SK-N-SH treated with all-trans-retinoic acid at 6 μM for 48 hours (cell line): ENCODE data around the gene ZNF175.
"Not testable (repeated sequence)": the region's sequence is repeated elsewhere in the genome, so short reads cannot be mapped to it uniquely, and the experiment has no call there.

Experiments
- ATAC-seq: fragments of 200-7000 bp; cut with Tn5 transposase; 3 replicates; pipeline ENCODE4 v1.9.1; 2020; ENCODE audit warnings: mild to moderate bottlenecking, moderate library complexity
- BACH2 ChIP-seq: fragments of 250-450 bp; sonication (Bioruptor Pico); IDR thresholded peaks from 2 replicates; pipeline ENCODE4 v1.9.0; 2021; ENCODE audit warnings: mild to moderate bottlenecking, borderline replicate concordance
- CSDC2 ChIP-seq: fragments of 250-450 bp; sonication (Bioruptor Pico); IDR thresholded peaks from 2 replicates; pipeline ENCODE4 v1.5.0; 2020; ENCODE audit warnings: mild to moderate bottlenecking, moderate library complexity
- ESRRG ChIP-seq: fragments of 250-450 bp; sonication (Bioruptor Pico); IDR thresholded peaks from 2 replicates; pipeline ENCODE4 v1.6.1; 2021; ENCODE audit warnings: mild to moderate bottlenecking
- GLIS3 ChIP-seq: fragments of 250-450 bp; sonication (Bioruptor Pico); IDR thresholded peaks from 2 replicates; pipeline ENCODE4 v1.5.0; 2020; ENCODE audit warnings: mild to moderate bottlenecking, moderate library complexity
- ISL1 ChIP-seq: fragments of 250-450 bp; sonication (Bioruptor Pico); IDR thresholded peaks from 2 replicates; pipeline ENCODE4 v2.1.2; 2022; ENCODE audit warnings: mild to moderate bottlenecking, moderate library complexity
- OSR1 ChIP-seq: fragments of 250-450 bp; sonication (Bioruptor Pico); IDR thresholded peaks from 2 replicates; pipeline ENCODE4 v1.8.0; 2022; ENCODE audit warnings: moderate library complexity, mild to moderate bottlenecking, inconsistent platforms
- PPARA ChIP-seq: fragments of 250-450 bp; sonication (Bioruptor Pico); IDR thresholded peaks from 2 replicates; pipeline ENCODE4 v1.5.0; 2020; ENCODE audit warnings: mild to moderate bottlenecking, borderline replicate concordance
- RARB ChIP-seq: fragments of 250-450 bp; sonication (Bioruptor Pico); IDR thresholded peaks from 2 replicates; pipeline ENCODE4 v1.8.0; 2021; ENCODE audit warnings: mild to moderate bottlenecking, moderate library complexity
- SNAI2 ChIP-seq: fragments of 250-450 bp; sonication (Bioruptor Pico); IDR thresholded peaks from 2 replicates; pipeline ENCODE4 v1.5.0; 2020; ENCODE audit warnings: mild to moderate bottlenecking, moderate library complexity
- TCF4 ChIP-seq: fragments of 250-450 bp; sonication (Bioruptor Pico); IDR thresholded peaks from 2 replicates; pipeline ENCODE4 v1.8.0; 2021; ENCODE audit warnings: mild to moderate bottlenecking, moderate library complexity, borderline replicate concordance
- TOX ChIP-seq: fragments of 250-450 bp; sonication (Bioruptor Pico); IDR thresholded peaks from 2 replicates; pipeline ENCODE4 v1.8.0; 2021; ENCODE audit warnings: mild to moderate bottlenecking, moderate library complexity, borderline replicate concordance
- ZC3H10 ChIP-seq: fragments of 250-450 bp; sonication (Bioruptor Pico); IDR thresholded peaks from 2 replicates; pipeline ENCODE4 v1.5.1; 2021; ENCODE audit warnings: mild to moderate bottlenecking, moderate library complexity
- ZFP3 ChIP-seq: fragments of 250-450 bp; sonication (Bioruptor Pico); IDR thresholded peaks from 2 replicates; pipeline ENCODE4 v1.5.0; 2020; ENCODE audit warnings: mild to moderate bottlenecking, moderate library complexity
- ZFP30 ChIP-seq: fragments of 450-650 bp; formaldehyde crosslinking; IDR thresholded peaks from 2 replicates; pipeline ENCODE4 v1.5.0; 2022; ENCODE audit warnings: mild to moderate bottlenecking, moderate library complexity
- ZNF565 ChIP-seq: fragments of 450-650 bp; formaldehyde crosslinking; conservative IDR thresholded peaks from 2 replicates; pipeline ENCODE4 v1.5.0; 2020; ENCODE audit warnings: low read depth, mild to moderate bottlenecking, moderate library complexity
- ZNF70 ChIP-seq: fragments of 450-650 bp; formaldehyde crosslinking; IDR thresholded peaks from 2 replicates; pipeline ENCODE4 v1.5.0; 2020; ENCODE audit warnings: mild to moderate bottlenecking, moderate library complexity
- ZNF8 ChIP-seq: fragments of 450-650 bp; formaldehyde crosslinking; IDR thresholded peaks from 2 replicates; pipeline ENCODE4 v1.5.0; 2020; ENCODE audit warnings: mild to moderate bottlenecking, moderate library complexity
- TF ChIP-seq, protein P1 (sequence below): fragments of 250-450 bp; sonication (Bioruptor Pico); IDR thresholded peaks from 2 replicates; pipeline ENCODE4 v1.5.0; 2020; ENCODE audit warnings: mild to moderate bottlenecking, moderate library complexity
- TF ChIP-seq, protein P2 (sequence below): fragments of 250-450 bp; sonication (Bioruptor Pico); IDR thresholded peaks from 2 replicates; pipeline ENCODE4 v1.5.1; 2021; ENCODE audit warnings: mild to moderate bottlenecking, moderate library complexity
- TF ChIP-seq, protein P3 (sequence below): fragments of 250-450 bp; sonication (Bioruptor Pico); IDR thresholded peaks from 2 replicates; pipeline ENCODE4 v1.8.0; 2021; ENCODE audit warnings: low read depth, mild to moderate bottlenecking, moderate library complexity, borderline replicate concordance
- TF ChIP-seq, protein P4 (sequence below): fragments of 250-450 bp; sonication (Bioruptor Pico); IDR thresholded peaks from 2 replicates; pipeline ENCODE4 v1.5.1; 2020; ENCODE audit warnings: low read depth, mild to moderate bottlenecking, moderate library complexity

Gene ZNF175

DNA sequence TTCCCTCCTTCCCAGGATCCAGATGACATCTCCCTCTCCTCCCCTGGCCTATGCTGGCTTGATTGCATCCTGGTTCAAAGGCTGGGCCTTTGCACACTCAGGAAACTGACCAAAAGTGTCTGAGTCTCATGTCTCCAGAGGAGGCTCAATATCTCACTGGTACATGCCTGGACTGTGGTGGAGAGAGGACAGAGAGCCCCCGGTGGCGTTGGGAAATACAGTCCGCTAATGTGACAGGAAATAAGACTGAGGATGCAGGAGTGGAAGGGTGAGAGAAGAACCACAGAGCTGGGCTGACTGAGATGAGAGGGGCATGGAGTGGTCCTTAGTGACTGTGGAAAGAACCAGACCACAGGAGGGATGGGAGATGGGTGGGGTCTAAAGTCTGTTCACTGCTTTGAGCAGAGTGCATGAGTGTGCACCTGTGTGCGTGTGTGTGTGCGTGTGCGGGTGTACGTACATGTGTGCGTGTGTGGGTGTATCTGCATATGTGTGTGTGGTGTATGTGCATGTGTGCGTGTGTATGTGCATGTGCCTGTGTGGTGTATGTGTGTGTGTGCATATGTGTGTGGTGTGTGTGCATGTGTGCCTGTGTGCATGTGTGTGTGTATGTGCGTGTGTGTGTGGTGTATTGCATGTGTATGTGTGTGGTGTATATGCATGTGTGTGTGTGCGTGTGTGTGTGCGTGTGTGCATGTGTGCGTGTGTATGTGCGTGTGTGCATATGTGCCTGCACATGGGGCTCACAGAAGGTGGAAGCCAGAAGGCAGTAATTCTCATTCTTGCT lies 57.3 kb downstream of the ZNF175 start:
- no peak for ATAC-seq
- TF ChIP-seq RARB (CRISPR knock-in tag) (no peak), ZNF8 (CRISPR knock-in tag) (no peak), ZNF70 (CRISPR knock-in tag) (no peak), BACH2 (no peak), TOX (CRISPR knock-in tag) (no peak), ZC3H10 (CRISPR knock-in tag) (no peak), ZFP30 (no peak), OSR1 (CRISPR knock-in tag) (no peak), ESRRG (CRISPR knock-in tag) (no peak), TCF4 (no peak), SNAI2 (CRISPR knock-in tag) (no peak), CSDC2 (no peak), PPARA (no peak)
- TF ChIP-seq, protein P1, sequence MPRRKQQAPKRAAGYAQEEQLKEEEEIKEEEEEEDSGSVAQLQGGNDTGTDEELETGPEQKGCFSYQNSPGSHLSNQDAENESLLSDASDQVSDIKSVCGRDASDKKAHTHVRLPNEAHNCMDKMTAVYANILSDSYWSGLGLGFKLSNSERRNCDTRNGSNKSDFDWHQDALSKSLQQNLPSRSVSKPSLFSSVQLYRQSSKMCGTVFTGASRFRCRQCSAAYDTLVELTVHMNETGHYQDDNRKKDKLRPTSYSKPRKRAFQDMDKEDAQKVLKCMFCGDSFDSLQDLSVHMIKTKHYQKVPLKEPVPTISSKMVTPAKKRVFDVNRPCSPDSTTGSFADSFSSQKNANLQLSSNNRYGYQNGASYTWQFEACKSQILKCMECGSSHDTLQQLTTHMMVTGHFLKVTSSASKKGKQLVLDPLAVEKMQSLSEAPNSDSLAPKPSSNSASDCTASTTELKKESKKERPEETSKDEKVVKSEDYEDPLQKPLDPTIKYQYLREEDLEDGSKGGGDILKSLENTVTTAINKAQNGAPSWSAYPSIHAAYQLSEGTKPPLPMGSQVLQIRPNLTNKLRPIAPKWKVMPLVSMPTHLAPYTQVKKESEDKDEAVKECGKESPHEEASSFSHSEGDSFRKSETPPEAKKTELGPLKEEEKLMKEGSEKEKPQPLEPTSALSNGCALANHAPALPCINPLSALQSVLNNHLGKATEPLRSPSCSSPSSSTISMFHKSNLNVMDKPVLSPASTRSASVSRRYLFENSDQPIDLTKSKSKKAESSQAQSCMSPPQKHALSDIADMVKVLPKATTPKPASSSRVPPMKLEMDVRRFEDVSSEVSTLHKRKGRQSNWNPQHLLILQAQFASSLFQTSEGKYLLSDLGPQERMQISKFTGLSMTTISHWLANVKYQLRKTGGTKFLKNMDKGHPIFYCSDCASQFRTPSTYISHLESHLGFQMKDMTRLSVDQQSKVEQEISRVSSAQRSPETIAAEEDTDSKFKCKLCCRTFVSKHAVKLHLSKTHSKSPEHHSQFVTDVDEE (CRISPR knock-in tag) = no peak
- TF ChIP-seq, protein P2, sequence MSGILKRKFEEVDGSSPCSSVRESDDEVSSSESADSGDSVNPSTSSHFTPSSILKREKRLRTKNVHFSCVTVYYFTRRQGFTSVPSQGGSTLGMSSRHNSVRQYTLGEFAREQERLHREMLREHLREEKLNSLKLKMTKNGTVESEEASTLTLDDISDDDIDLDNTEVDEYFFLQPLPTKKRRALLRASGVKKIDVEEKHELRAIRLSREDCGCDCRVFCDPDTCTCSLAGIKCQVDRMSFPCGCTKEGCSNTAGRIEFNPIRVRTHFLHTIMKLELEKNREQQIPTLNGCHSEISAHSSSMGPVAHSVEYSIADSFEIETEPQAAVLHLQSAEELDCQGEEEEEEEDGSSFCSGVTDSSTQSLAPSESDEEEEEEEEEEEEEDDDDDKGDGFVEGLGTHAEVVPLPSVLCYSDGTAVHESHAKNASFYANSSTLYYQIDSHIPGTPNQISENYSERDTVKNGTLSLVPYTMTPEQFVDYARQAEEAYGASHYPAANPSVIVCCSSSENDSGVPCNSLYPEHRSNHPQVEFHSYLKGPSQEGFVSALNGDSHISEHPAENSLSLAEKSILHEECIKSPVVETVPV (CRISPR knock-in tag) = no peak

DNA sequence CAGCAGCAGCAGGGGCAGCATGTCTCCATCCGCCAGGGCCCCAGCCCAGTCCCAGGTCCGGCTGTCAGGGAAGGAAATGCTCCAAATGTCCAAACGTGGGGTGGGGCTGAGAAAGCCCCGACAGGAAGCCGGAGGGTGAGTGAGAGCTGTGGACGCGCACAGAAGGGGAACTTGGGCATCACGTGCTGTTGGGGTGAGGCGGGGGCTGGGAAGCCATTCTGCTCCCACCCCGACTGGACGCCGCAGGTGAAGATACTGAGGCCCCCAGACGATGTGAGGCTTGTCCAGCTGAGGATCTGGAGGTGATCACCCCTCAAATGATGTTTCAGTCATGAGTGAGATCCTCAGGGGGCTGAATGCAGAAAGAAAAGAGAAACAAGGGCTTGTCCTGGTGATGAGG lies 59.2 kb downstream of the ZNF175 start, which contains the start of gene SIGLEC5:
SIGLEC5 (minus strand) TSS at position 87 of the 400 bp plus-strand sequence; CDS start at position 21, 66 bp downstream.
- ATAC-seq = not testable (repeated sequence)

DNA sequence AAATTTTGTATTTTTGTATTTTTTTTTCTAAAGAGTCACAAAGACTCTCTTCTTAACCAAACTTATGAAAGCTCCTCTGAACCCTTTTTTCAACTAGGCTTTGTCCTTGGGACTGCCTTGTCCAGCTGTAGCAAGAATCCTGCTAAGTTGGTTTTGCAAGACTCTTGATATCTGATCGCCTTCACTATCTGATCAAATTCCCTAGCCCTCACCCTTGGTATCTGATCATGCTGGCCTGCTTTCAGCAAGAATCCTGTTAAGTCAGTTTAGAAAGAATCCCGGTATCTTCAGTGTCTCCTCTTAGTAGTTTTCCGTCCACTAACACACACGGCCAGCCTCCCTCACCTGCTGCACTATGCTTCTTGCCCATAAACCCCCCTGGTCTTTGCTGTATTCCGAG lies 61.0 kb downstream of the ZNF175 start:
- no peak for ATAC-seq
- TF ChIP-seq SNAI2 (CRISPR knock-in tag) (no peak), TCF4 (no peak), TOX (CRISPR knock-in tag) (no peak), ZC3H10 (CRISPR knock-in tag) (no peak), ZNF70 (CRISPR knock-in tag) (no peak), ZFP30 (no peak), GLIS3 (CRISPR knock-in tag) (no peak), ISL1 (CRISPR knock-in tag) (no peak), ESRRG (CRISPR knock-in tag) (no peak), RARB (CRISPR knock-in tag) (no peak)
- TF ChIP-seq, protein P3, sequence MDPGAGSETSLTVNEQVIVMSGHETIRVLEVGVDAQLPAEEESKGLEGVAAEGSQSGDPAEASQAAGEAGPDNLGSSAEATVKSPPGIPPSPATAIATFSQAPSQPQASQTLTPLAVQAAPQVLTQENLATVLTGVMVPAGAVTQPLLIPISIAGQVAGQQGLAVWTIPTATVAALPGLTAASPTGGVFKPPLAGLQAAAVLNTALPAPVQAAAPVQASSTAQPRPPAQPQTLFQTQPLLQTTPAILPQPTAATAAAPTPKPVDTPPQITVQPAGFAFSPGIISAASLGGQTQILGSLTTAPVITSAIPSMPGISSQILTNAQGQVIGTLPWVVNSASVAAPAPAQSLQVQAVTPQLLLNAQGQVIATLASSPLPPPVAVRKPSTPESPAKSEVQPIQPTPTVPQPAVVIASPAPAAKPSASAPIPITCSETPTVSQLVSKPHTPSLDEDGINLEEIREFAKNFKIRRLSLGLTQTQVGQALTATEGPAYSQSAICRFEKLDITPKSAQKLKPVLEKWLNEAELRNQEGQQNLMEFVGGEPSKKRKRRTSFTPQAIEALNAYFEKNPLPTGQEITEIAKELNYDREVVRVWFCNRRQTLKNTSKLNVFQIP (CRISPR knock-in tag) = no peak
- TF ChIP-seq, protein P1 (CRISPR knock-in tag) = no peak

DNA sequence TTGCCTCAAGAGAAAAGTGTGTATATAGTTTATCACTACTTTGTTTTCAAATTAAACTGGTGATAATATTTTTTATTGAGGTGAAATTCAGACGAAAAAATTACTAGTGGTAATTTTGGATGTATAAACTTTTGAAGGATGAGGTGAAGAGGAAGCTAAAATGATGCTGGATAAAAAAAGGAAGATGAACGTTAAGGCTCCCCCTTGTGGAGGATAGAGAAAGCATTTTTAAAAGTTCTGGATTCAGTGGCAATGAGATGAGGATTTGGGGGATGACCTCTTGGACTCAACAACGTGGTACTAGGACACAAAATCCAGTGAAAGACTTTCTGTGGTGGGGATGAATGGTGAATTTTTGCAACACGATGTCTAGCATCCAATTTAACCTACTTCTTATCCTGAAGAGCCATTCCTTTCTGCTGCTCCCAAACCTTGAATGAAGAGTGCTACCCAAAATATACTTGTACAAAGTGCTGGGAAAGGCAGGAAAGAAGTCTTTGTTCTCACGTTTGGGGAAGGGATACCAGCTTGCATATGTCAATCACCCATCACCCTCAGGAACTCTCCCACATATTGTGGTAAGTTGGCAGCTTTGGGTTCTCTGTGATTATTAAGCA lies 66.4 kb downstream of the ZNF175 start:
- no peak for ATAC-seq
- TF ChIP-seq, protein P4, sequence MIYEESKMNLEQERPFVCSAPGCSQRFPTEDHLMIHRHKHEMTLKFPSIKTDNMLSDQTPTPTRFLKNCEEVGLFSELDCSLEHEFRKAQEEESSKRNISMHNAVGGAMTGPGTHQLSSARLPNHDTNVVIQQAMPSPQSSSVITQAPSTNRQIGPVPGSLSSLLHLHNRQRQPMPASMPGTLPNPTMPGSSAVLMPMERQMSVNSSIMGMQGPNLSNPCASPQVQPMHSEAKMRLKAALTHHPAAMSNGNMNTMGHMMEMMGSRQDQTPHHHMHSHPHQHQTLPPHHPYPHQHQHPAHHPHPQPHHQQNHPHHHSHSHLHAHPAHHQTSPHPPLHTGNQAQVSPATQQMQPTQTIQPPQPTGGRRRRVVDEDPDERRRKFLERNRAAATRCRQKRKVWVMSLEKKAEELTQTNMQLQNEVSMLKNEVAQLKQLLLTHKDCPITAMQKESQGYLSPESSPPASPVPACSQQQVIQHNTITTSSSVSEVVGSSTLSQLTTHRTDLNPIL (CRISPR knock-in tag) = no peak
- TF ChIP-seq RARB (CRISPR knock-in tag) = no peak
- TF ChIP-seq SNAI2 (CRISPR knock-in tag) = no peak
- no peak for TF ChIP-seq ZNF565 (CRISPR knock-in tag)
- TF ChIP-seq, protein P2 (CRISPR knock-in tag) = no peak
- no peak for TF ChIP-seq TOX (CRISPR knock-in tag)
- TF ChIP-seq ZFP3 (CRISPR knock-in tag) = no peak
